ENCODE data around the gene ROGDI. TPM values are rescaled to one million over a fixed set of nuclear protein-coding genes. Genes with fewer than 3 reads are reported as not detected.

Gene ROGDI
- total RNA-seq, 2 experiments from 2014 or later: 9.0 to 9.6 TPM

GRCh38 chr16:4831616-4832015, 29.2 kb upstream of the ROGDI start:
- Mint-ChIP-seq H3K4me1 (peaks cover 8% of the 10 kb centered on the region), H3K36me3 (ENCODE audit: low read depth) (peaks cover 55% of the 10 kb centered on the region), H3K27ac (no peak overlapping the region), H3K9me3 (no peaks in the 10 kb centered on the region), H3K4me3 (no peak overlapping the region), H3K27me3 (no peaks in the 10 kb centered on the region)
- CTCF ChIA-PET: no interaction called here
- POLR2A ChIA-PET: no interaction called here
- DNase-seq: no peak

- peaks cover 55% of the 10 kb centered on the region for H3K36me3 Mint-ChIP-seq (ENCODE audit: low read depth)
- POLR2A ChIA-PET: no interaction called here
Observed at GRCh38 chr16:4830408-4830807, 28.0 kb upstream of the ROGDI start.

GRCh38 chr16:4828567-4829321, 26.3 kb upstream of the ROGDI start:
- peaks cover 56% of the 10 kb centered on the region for H3K36me3 Mint-ChIP-seq (ENCODE audit: low read depth)
- ChIA-PET CTCF (no interaction called here), POLR2A (no interaction called here)

More at GRCh38 chr16:4830408-4830807, 28.0 kb upstream of the ROGDI start:
- Mint-ChIP-seq H3K27ac (no peak overlapping the region), H3K9me3 (no peaks in the 10 kb centered on the region), H3K4me3 (no peak overlapping the region), H3K4me1 (peaks cover 8% of the 10 kb centered on the region), H3K27me3 (no peaks in the 10 kb centered on the region)
- DNase-seq: no peak
- CTCF ChIA-PET: no interaction called here

DNA sequence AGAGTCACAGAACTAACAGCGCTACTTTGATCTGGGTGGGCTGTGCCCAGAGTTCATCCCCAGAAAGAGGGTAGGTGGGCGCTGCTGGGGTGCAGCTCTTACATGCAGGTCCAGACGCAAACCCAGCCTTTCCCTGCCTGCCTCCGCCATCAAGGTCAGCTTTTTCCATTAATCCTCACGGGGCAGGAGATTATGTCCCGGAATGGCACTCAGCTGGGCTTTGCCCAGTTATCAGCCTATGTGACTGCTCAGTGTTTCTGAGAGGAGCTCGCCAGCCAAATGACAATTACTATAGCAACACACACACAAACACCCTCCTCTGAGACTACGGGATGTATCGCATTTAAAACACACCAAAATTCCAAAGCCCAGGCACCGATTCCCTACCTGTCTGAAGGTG, 24.5 kb upstream of the ROGDI start:
- Mint-ChIP-seq H3K36me3 (ENCODE audit: low read depth) (peaks cover 52% of the 10 kb centered on the region), H3K4me3 (no peak overlapping the region), H3K4me1 (no peaks in the 10 kb centered on the region), H3K27me3 (no peaks in the 10 kb centered on the region), H3K9me3 (no peaks in the 10 kb centered on the region), H3K27ac (no peak overlapping the region)
- POLR2A ChIA-PET: no interaction called here
- CTCF ChIA-PET: no interaction called here
- no peak for DNase-seq

More at GRCh38 chr16:4828567-4829321, 26.3 kb upstream of the ROGDI start:
- DNase-seq: no peak
- Mint-ChIP-seq H3K27me3 (no peaks in the 10 kb centered on the region), H3K9me3 (no peaks in the 10 kb centered on the region), H3K27ac (no peak overlapping the region), H3K4me1 (peaks cover 3% of the 10 kb centered on the region), H3K4me3 (no peak overlapping the region)

- no peaks in the 10 kb centered on the region for H3K4me1 Mint-ChIP-seq
- ChIA-PET POLR2A (no interaction called here), CTCF (no interaction called here)
- no peak for DNase-seq
- H3K36me3 Mint-ChIP-seq (ENCODE audit: low read depth): peaks cover 51% of the 10 kb centered on the region
- H3K9me3 Mint-ChIP-seq: no peaks in the 10 kb centered on the region
- H3K27ac Mint-ChIP-seq: no peak overlapping the region
- no peak overlapping the region for H3K4me3 Mint-ChIP-seq
- H3K27me3 Mint-ChIP-seq: no peaks in the 10 kb centered on the region
Observed at GRCh38 chr16:4826526-4826925, 24.1 kb upstream of the ROGDI start.

DNA sequence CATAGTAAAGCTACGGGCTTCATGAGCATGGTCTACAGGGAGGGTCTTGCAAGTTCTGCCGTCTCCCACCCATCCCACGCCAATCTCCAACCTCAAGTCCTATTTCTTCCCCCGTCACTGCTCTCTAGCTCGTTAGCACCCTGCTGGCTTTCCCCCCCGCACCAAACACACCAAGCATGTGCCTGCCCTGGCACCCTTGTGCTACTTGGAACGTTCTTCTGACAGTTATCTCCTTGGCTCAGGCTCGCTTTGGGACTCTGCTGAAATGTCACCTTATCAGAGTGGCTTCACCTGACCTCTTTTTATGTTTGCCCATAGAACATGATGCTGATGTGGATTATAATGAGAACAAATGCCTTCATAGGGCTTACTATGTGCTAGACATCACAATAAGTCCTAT, 22.8 kb upstream of the ROGDI start:
- CTCF ChIA-PET: interaction anchor here (0.7 kb wide), 1 partner anchor 9 kb away, joined by 3 read pairs; no protein-coding TSS in a partner anchor
- peaks cover 50% of the 10 kb centered on the region for H3K36me3 Mint-ChIP-seq (ENCODE audit: low read depth)

DNA sequence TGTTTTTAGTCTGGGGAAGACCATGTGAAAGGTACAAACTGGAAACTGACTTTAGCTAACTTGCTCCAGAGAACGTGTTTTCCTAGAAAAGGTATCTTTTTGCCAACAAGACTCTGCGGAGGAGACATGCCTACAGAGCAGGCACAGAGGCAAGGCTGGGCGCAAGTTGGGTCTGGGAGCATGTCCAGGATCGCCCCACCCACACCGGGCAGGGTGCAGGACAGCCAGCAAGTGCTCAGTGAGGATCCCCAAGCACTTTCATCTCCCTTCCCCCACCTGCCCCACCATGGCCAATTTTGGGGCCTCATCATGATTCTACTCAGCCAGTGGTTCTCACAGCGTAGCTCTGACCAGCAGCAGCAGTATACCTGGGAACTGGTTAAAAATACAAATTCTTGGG, 18.2 kb upstream of the ROGDI start:
- H3K4me3 Mint-ChIP-seq: no peak overlapping the region
- H3K27me3 Mint-ChIP-seq: no peaks in the 10 kb centered on the region
- ChIA-PET POLR2A (no interaction called here), CTCF (interaction anchor here (1.6 kb wide), 1 partner anchor 12 kb away, joined by 7 read pairs; no protein-coding TSS in a partner anchor)
- H3K4me1 Mint-ChIP-seq: no peaks in the 10 kb centered on the region
- DNase-seq: no peak
- no peak overlapping the region for H3K27ac Mint-ChIP-seq
- peaks cover 49% of the 10 kb centered on the region for H3K36me3 Mint-ChIP-seq (ENCODE audit: low read depth)
- no peaks in the 10 kb centered on the region for H3K9me3 Mint-ChIP-seq

More for the DNA sequence above, 22.8 kb upstream of the ROGDI start:
- no peak for DNase-seq
- Mint-ChIP-seq H3K9me3 (no peaks in the 10 kb centered on the region), H3K4me3 (no peak overlapping the region), H3K4me1 (no peaks in the 10 kb centered on the region), H3K27me3 (no peaks in the 10 kb centered on the region), H3K27ac (no peak overlapping the region)
- POLR2A ChIA-PET: no interaction called here

GRCh38 chr16:4814542-4815173, 12.2 kb upstream of the ROGDI start:
- Mint-ChIP-seq H3K36me3 (ENCODE audit: low read depth) (peaks cover 48% of the 10 kb centered on the region), H3K27ac (no peak overlapping the region), H3K4me3 (no peak overlapping the region), H3K4me1 (peaks cover 2% of the 10 kb centered on the region), H3K9me3 (no peaks in the 10 kb centered on the region), H3K27me3 (no peaks in the 10 kb centered on the region)
- POLR2A ChIA-PET: interaction anchor here (0.7 kb wide), 1 partner anchor 1576 kb away, joined by 5 read pairs; no protein-coding TSS in a partner anchor
- no peak for DNase-seq
- CTCF ChIA-PET: interaction anchor here (0.6 kb wide), 1 partner anchor 367 kb away, joined by 3 read pairs; no protein-coding TSS in a partner anchor

- peaks cover 48% of the 10 kb centered on the region for H3K36me3 Mint-ChIP-seq (ENCODE audit: low read depth)
- no peak for DNase-seq
- no peak overlapping the region for H3K4me3 Mint-ChIP-seq
- no peaks in the 10 kb centered on the region for H3K27me3 Mint-ChIP-seq
- no peak overlapping the region for H3K27ac Mint-ChIP-seq
- no peaks in the 10 kb centered on the region for H3K9me3 Mint-ChIP-seq
- POLR2A ChIA-PET: no interaction called here
- H3K4me1 Mint-ChIP-seq: peaks cover 2% of the 10 kb centered on the region
- CTCF ChIA-PET: interaction anchor here (0.6 to 0.9 kb wide), 2 partner anchors 163 to 173 kb away, joined by 3 read pairs; no protein-coding TSS in a partner anchor
Observed at GRCh38 chr16:4814046-4814445, 11.6 kb upstream of the ROGDI start.

DNA sequence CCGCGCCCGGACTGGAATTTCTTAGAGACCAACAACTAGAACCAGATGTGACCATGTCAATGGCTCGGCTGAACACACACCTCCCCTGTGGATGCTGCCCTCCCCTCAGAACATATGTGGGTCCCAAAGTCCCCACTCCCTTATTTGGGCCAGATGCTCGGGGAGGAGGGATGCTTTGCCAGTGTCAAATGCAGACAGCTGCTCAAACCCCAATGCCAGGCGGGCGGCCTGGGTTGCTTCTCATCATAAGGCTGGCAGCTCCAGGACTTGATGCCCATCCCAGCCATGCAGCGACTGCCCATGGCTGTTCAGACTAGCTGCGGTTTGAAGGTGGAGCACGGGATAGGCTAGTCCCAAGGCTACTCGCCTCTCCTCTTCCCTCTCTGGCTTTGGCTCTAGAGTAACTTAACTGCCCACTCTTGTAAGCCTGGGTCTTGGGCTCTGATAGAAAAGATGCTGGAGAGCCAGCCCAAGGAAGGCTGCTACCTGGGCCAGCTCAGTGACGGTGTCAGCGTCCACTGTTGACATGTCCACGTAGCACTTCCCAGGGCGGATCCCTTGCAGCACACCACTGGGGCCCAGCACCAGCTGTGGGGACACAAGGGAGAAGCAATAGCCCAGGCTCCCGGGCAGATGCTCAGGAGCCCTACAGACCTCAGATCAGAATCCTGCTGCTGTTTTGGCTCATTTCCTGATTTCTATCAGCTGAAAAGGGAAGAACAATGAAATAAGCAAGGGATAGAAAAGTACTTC, 11.0 kb upstream of the ROGDI start:
- CTCF ChIA-PET: interaction anchor here (0.6 to 0.9 kb wide), 2 partner anchors 163 to 172 kb away, joined by 3 read pairs; no protein-coding TSS in a partner anchor
- Mint-ChIP-seq H3K9me3 (no peaks in the 10 kb centered on the region), H3K4me1 (peaks cover 2% of the 10 kb centered on the region), H3K36me3 (ENCODE audit: low read depth) (peaks cover 47% of the 10 kb centered on the region), H3K4me3 (no peak overlapping the region), H3K27me3 (no peaks in the 10 kb centered on the region), H3K27ac (no peak overlapping the region)
- no peak for DNase-seq
- POLR2A ChIA-PET: no interaction called here

DNA sequence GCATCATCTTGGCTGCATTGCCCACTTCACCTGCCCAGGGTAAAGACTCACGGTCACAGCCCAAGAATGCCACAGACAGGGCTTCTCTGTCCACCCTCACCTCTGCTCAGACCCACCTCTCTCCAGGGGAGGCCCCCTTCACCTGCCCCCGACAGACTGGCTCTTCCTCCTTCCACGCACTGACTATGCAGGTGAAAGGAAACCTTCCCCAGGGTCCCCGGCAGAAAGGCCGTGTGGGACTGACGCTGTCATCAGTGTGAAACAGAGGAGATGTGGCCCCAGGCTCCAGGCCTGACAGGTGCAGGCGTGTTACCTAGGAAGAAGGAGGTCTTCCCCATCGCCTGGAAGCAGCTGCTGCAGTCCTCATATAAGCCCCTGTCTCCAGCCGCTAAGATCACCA, 9.3 kb upstream of the ROGDI start:
- Mint-ChIP-seq H3K4me3 (no peak overlapping the region), H3K9me3 (no peaks in the 10 kb centered on the region), H3K27ac (no peak overlapping the region), H3K27me3 (no peaks in the 10 kb centered on the region), H3K4me1 (peaks cover 2% of the 10 kb centered on the region), H3K36me3 (ENCODE audit: low read depth) (peaks cover 44% of the 10 kb centered on the region)
- ChIA-PET CTCF (interaction anchor here (0.6 to 1.5 kb wide), 2 partner anchors 9 to 66 kb away, joined by 3 read pairs; partner anchors contain the start of gene ROGDI), POLR2A (interaction anchor here (0.6 kb wide), 1 partner anchor 13 kb away, joined by 3 read pairs; no protein-coding TSS in a partner anchor)
- DNase-seq: no peak

DNA sequence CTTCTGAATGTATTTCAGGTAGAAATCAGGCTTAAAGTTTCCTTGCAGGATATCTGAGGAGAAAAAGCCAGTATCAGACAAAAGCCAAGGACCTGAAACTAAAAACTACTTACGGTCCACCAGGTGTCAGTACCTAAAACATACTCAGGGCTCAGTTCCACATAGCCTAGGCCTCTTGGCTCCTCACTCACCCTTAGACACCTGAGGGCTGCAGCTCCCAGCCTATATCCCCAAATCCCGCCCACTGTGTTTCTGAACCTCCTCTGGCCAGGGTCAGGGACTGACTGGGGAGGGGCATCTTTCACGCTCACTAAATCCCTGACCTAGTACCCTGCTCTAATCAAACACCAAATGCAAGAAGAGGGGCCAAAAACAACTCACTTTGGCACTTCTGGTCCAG, 8.8 kb upstream of the ROGDI start:
- Mint-ChIP-seq H3K27me3 (no peaks in the 10 kb centered on the region), H3K4me3 (no peak overlapping the region), H3K27ac (no peak overlapping the region), H3K4me1 (peaks cover 2% of the 10 kb centered on the region), H3K9me3 (no peaks in the 10 kb centered on the region), H3K36me3 (ENCODE audit: low read depth) (peaks cover 42% of the 10 kb centered on the region)
- no peak for DNase-seq
- POLR2A ChIA-PET: no interaction called here
- CTCF ChIA-PET: interaction anchor here (0.6 to 1.5 kb wide), 2 partner anchors 9 to 67 kb away, joined by 3 read pairs; partner anchors contain the start of gene ROGDI

GRCh38 chr16:4806280-4806679, 3.8 kb upstream of the ROGDI start:
- CTCF ChIA-PET: interaction anchor here (0.6 kb wide), 2 partner anchors 122 to 139 kb away, joined by 3 to 4 read pairs; no protein-coding TSS in a partner anchor
- POLR2A ChIA-PET: no interaction called here
- peaks cover 22% of the 10 kb centered on the region for H3K36me3 Mint-ChIP-seq (ENCODE audit: low read depth)
- no peak overlapping the region for H3K4me3 Mint-ChIP-seq
- no peak for DNase-seq
- no peak overlapping the region for H3K27ac Mint-ChIP-seq
- H3K27me3 Mint-ChIP-seq: no peaks in the 10 kb centered on the region
- H3K4me1 Mint-ChIP-seq: peaks cover 15% of the 10 kb centered on the region
- H3K9me3 Mint-ChIP-seq: no peaks in the 10 kb centered on the region

Measured in activated CD4-positive, alpha-beta T cell treated with anti-CD3 and anti-CD28 coated beads, Interleukin-2, amount 10 ng/mL, durations not matched to agents 7 days and 5 days (primary cell).